GM12878 (cell line): ENCODE data around the gene ADAMTSL2. TPM values are rescaled to one million over a fixed set of nuclear protein-coding genes. Genes with fewer than 3 reads are reported as not detected.

Experiments used
- ATAC-seq: fragments of 200-7000 bp; cut with Tn5 transposase; 3 replicates; pipeline ENCODE4 v1.9.1; 2020; ENCODE audit warnings: mild to moderate bottlenecking, moderate library complexity
- BruUV-seq: library from RNA; stranded (reverse); fragments of 400-500 nt; replicated peaks from 2 replicates; lab custom pipeline; 2021; lab: Mats Ljungman, UMichigan
- CTCF ChIA-PET: fragments of 300-600 bp; sonication (Branson Sonifier 250); formaldehyde crosslinking; extraction: SDS; loops from one replicate; lab custom pipeline; 2021; ENCODE audit warnings: inconsistent platforms; lab: Yijun Ruan, JAX
- POLR2A ChIA-PET: fragments of 350-600 bp; formaldehyde crosslinking; extraction: SDS; loops from one replicate; lab custom pipeline; 2021; ENCODE audit warnings: inconsistent platforms; lab: Charles Lee
- RAD21 ChIA-PET: fragments of 300-600 bp; sonication (Branson Sonifier 250); formaldehyde crosslinking; loops from one replicate; lab custom pipeline; 2023; ENCODE audit warnings: antibody characterized with exemption; ENCODE audit not compliant: unreplicated experiment; lab: Charles Lee
- SMC1A ChIA-PET: fragments of 300-600 bp; sonication (Branson Sonifier 250); formaldehyde crosslinking; loops from one replicate; lab custom pipeline; 2023; ENCODE audit not compliant: unreplicated experiment, uncharacterized antibody; lab: Charles Lee
- DNase-seq: peaks from one replicate; pipeline ENCODE4 v3.0.0-alpha.2; 2011; ENCODE audit warnings: low read depth, low spot score
- FAIRE-seq: peaks from 3 replicates; lab custom pipeline; 2011; peaks lifted over from hg19 to GRCh38; lab: Jason Lieb, UNC
- H2AFZ ChIP-seq: 2 replicates; pipeline ENCODE4 v1.6.0; 2011; ENCODE audit warnings: low read depth, low read length, control low read depth; ENCODE audit not compliant: control insufficient read depth
- H3K27ac ChIP-seq: 2 replicates; pipeline ENCODE4 v1.5.1; 2011; ENCODE audit warnings: control low read depth; ENCODE audit not compliant: control insufficient read depth, insufficient read depth
- H3K27me3 ChIP-seq, 2 experiments: replicated peaks in 1 of 2; 2 replicates each; pipeline versions ENCODE4 v1.6.0 to v1.6.1; 2011; ENCODE audit warnings: low read length in 1 of 2; ENCODE audit not compliant: control insufficient read depth in 2 of 2, insufficient read depth in 2 of 2
- H3K36me3 ChIP-seq, 2 experiments: 2 replicates each; pipeline ENCODE4 v1.5.1; 2011; ENCODE audit warnings: low read length in 1 of 2; ENCODE audit not compliant: control insufficient read depth in 2 of 2, insufficient read depth in 2 of 2
- H3K4me1 ChIP-seq: 2 replicates; pipeline ENCODE4 v1.6.1; 2011; ENCODE audit warnings: mild to moderate bottlenecking, low read length, moderate library complexity, mixed read lengths; ENCODE audit not compliant: control insufficient read depth, insufficient read depth
- H3K4me2 ChIP-seq: 2 replicates; pipeline ENCODE4 v1.6.0; 2011; ENCODE audit warnings: control low read depth; ENCODE audit not compliant: control insufficient read depth, insufficient read depth
- H3K4me3 ChIP-seq: fragments of 200-600 bp; sonication (generic); 2 replicates; pipeline ENCODE4 v1.5.1; 2016
- H3K79me2 ChIP-seq: 2 replicates; pipeline ENCODE4 v1.6.0; 2011; ENCODE audit warnings: low read length; ENCODE audit not compliant: control insufficient read depth, insufficient read depth
- H3K9ac ChIP-seq: 2 replicates; pipeline ENCODE4 v1.8.0; 2011; ENCODE audit warnings: low read length, control low read depth, mixed read lengths; ENCODE audit not compliant: control insufficient read depth, insufficient read depth
- H3K9me3 ChIP-seq: replicated peaks from 3 replicates; pipeline ENCODE4 v1.5.1; 2011; ENCODE audit warnings: mild to moderate bottlenecking, low read length; ENCODE audit not compliant: control insufficient read depth, insufficient read depth
- H4K20me1 ChIP-seq: 2 replicates; pipeline ENCODE4 v1.6.0; 2011; ENCODE audit not compliant: control insufficient read depth, insufficient read depth
- CHD2 ChIP-seq: IDR thresholded peaks from 2 replicates; pipeline ENCODE4 v1.6.1; 2011; ENCODE audit warnings: low read depth, low read length, improper control_type of control experiment, borderline replicate concordance
- EED ChIP-seq: sonication (generic); IDR thresholded peaks from 2 replicates; pipeline ENCODE4 v1.6.1; 2016; ENCODE audit warnings: antibody characterized with exemption, low read depth
- ETV6 ChIP-seq, 2 experiments: fragments of 450-650 bp in 1 of 2; IDR thresholded peaks in 1 of 2; conservative IDR thresholded peaks in 1 of 2; 2 replicates each; pipeline ENCODE4 v1.6.1; 2014; ENCODE audit warnings: antibody characterized with exemption in 1 of 2, borderline replicate concordance in 1 of 2, low read depth in 1 of 2, mild to moderate bottlenecking in 1 of 2, moderate library complexity in 1 of 2
- KDM1A ChIP-seq: fragments of 200-600 bp; sonication (generic); IDR thresholded peaks from 2 replicates; pipeline ENCODE4 v1.6.1; 2016; ENCODE audit warnings: borderline replicate concordance
- NFYB ChIP-seq: IDR thresholded peaks from 2 replicates; pipeline ENCODE4 v1.6.1; 2011; ENCODE audit warnings: low read depth, mild to moderate bottlenecking, low read length, improper control_type of control experiment, moderate library complexity; ENCODE audit not compliant: insufficient read depth
- PAX8 ChIP-seq: fragments of 450-650 bp; IDR thresholded peaks from 2 replicates; pipeline ENCODE4 v1.6.1; 2017; ENCODE audit warnings: mild to moderate bottlenecking, moderate library complexity
- RAD21 ChIP-seq: IDR thresholded peaks from 2 replicates; pipeline ENCODE4 v1.6.1; 2011; ENCODE audit warnings: mild to moderate bottlenecking, low read depth, low read length, moderate library complexity; ENCODE audit not compliant: insufficient read depth
- RB1 ChIP-seq: fragments of 450-650 bp; formaldehyde crosslinking; IDR thresholded peaks from 2 replicates; pipeline ENCODE4 v1.6.1; 2017; ENCODE audit warnings: mild to moderate bottlenecking, borderline replicate concordance
- TCF12 ChIP-seq: IDR thresholded peaks from 2 replicates; pipeline ENCODE4 v1.6.1; 2011; ENCODE audit warnings: low read depth, mild to moderate bottlenecking, low read length
- ZBED1 ChIP-seq: IDR thresholded peaks from 2 replicates; pipeline ENCODE4 v1.6.1; 2016; ENCODE audit warnings: borderline replicate concordance
- WGBS: methylation state at CpG from one replicate; pipeline ENCODE4 v1.1.6; 2016; ENCODE audit warnings: low lambda C conversion rate; ENCODE audit not compliant: insufficient replicate concordance, insufficient coverage; ENCODE audit errors: missing lambda C conversion rate; 5-methylcytosine and 5-hydroxymethylcytosine counted together
- in situ Hi-C: fragments of 300-500 bp; cut with MboI; formaldehyde crosslinking; loops from 9 replicates; pipeline ENCODE4 v1.14.3; 2018; ENCODE audit warnings: mixed read lengths
- intact Hi-C: fragments of 100-400 bp; cut with micrococcal nuclease; formaldehyde crosslinking; loops from one replicate; pipeline ENCODE4 v1.14.2; 2022; ENCODE audit not compliant: unreplicated experiment
- polyA plus RNA-seq, 11 experiments: library from polyadenylated mRNA; depleted of rRNA in 4 of 11; unstranded in 6 of 11; stranded (reverse) in 5 of 11; fragments of >200 nt; fragmentation: Nextera tagmentation in 4 of 11; fragmentation: Illumina TruSeq in 1 of 11; extraction: Ambion mirVana in 4 of 11; extraction: Trizol in 1 of 11; gene quantifications; 1 replicate in 1 of 11; 2 replicates in 10 of 11; pipeline versions ENCODE4 v1.2.1 to v1.2.3, GENCODE V29; 2011 to 2016; ENCODE audit warnings: inconsistent platforms in 2 of 11, missing spikeins in 2 of 11, low read depth in 1 of 11
- total RNA-seq, 4 experiments: library from RNA; depleted of rRNA in 3 of 4; stranded (reverse); fragments of >200 nt in 3 of 4; fragmentation: Illumina TruSeq in 1 of 4; extraction: Trizol in 1 of 4; gene quantifications; 2 replicates each; pipeline versions ENCODE4 v1.2.1 to v1.2.3, GENCODE V29; 2013 to 2021
- TF ChIP-seq, protein P1 (sequence below): fragments of 450-650 bp; formaldehyde crosslinking; IDR thresholded peaks from 2 replicates; pipeline ENCODE4 v1.5.0; 2022; ENCODE audit warnings: mild to moderate bottlenecking, missing genetic modification characterization
- TF ChIP-seq, protein P2 (sequence below): fragments of 150-350 bp; IDR thresholded peaks from 2 replicates; pipeline ENCODE4 v1.6.1; 2016; ENCODE audit warnings: low read depth, low read length

ADAMTSL2 gene
- total and polyA plus RNA-seq, 10 of the 15 experiments (the other 5 are each of a cell fraction or from before 2014, with no cell fraction given), result 0.07 TPM; not detected in 9

DNA sequence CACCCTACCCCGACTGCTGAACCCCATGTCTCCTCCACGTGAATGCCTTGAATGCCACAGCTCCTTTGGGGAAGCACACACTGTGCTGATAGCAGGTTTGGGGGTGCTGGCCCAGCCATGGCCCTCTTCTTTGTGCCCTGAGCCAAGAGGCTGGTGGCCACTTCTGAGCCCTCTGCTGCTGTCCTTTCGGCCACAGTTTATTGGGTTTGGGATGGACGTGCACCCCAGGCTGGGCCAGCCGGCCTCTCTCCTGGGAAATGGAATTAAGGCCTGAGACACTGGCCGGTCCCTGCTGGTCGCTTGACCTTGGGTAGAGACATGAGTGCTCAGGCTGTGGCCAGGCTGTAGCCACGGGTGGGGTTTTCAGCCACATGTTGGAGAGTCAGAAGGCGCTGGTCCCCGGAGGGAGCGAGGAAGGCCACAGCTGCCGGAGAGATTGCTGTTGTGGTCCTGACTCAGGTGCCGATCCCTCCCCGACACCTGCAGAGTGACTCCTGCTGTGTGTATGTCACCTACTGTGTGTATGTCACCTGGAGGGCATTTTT is 48.1 kb downstream of the ADAMTSL2 start:
- WGBS, result 33% methylated on average over 14 of the region's 14 CpGs
- SMC1A ChIA-PET, result no interaction called here

More for the DNA sequence above, 48.1 kb downstream of the ADAMTSL2 start:
- no peak overlapping the region for H2AFZ ChIP-seq
- H3K4me1 ChIP-seq, result no peaks in the 10 kb centered on the region
- H3K27me3 ChIP-seq, result peaks cover 27 to 37% of the 10 kb centered on the region in 2 experiments
- POLR2A ChIA-PET, result no interaction called here
- TF ChIP-seq NFYB (no peak), KDM1A (no peak), ZBED1 (no peak), RAD21 (no peak), TCF12 (no peak), CHD2 (no peak), ETV6 (conservative IDR thresholded peaks at IDR 0.05 in 1 of 2, IDR thresholded peaks at IDR 0.05 in 1 of 2; ENCODE audit: borderline replicate concordance in 1 of 2, low read depth in 1 of 2) (no peak), RB1 (no peak), PAX8 (no peak), EED (no peak)
- TF ChIP-seq, protein P1, sequence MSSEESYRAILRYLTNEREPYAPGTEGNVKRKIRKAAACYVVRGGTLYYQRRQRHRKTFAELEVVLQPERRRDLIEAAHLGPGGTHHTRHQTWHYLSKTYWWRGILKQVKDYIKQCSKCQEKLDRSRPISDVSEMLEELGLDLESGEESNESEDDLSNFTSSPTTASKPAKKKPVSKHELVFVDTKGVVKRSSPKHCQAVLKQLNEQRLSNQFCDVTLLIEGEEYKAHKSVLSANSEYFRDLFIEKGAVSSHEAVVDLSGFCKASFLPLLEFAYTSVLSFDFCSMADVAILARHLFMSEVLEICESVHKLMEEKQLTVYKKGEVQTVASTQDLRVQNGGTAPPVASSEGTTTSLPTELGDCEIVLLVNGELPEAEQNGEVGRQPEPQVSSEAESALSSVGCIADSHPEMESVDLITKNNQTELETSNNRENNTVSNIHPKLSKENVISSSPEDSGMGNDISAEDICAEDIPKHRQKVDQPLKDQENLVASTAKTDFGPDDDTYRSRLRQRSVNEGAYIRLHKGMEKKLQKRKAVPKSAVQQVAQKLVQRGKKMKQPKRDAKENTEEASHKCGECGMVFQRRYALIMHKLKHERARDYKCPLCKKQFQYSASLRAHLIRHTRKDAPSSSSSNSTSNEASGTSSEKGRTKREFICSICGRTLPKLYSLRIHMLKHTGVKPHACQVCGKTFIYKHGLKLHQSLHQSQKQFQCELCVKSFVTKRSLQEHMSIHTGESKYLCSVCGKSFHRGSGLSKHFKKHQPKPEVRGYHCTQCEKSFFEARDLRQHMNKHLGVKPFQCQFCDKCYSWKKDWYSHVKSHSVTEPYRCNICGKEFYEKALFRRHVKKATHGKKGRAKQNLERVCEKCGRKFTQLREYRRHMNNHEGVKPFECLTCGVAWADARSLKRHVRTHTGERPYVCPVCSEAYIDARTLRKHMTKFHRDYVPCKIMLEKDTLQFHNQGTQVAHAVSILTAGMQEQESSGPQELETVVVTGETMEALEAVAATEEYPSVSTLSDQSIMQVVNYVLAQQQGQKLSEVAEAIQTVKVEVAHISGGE (CRISPR knock-in tag), result no peak
- TF ChIP-seq, protein P2, sequence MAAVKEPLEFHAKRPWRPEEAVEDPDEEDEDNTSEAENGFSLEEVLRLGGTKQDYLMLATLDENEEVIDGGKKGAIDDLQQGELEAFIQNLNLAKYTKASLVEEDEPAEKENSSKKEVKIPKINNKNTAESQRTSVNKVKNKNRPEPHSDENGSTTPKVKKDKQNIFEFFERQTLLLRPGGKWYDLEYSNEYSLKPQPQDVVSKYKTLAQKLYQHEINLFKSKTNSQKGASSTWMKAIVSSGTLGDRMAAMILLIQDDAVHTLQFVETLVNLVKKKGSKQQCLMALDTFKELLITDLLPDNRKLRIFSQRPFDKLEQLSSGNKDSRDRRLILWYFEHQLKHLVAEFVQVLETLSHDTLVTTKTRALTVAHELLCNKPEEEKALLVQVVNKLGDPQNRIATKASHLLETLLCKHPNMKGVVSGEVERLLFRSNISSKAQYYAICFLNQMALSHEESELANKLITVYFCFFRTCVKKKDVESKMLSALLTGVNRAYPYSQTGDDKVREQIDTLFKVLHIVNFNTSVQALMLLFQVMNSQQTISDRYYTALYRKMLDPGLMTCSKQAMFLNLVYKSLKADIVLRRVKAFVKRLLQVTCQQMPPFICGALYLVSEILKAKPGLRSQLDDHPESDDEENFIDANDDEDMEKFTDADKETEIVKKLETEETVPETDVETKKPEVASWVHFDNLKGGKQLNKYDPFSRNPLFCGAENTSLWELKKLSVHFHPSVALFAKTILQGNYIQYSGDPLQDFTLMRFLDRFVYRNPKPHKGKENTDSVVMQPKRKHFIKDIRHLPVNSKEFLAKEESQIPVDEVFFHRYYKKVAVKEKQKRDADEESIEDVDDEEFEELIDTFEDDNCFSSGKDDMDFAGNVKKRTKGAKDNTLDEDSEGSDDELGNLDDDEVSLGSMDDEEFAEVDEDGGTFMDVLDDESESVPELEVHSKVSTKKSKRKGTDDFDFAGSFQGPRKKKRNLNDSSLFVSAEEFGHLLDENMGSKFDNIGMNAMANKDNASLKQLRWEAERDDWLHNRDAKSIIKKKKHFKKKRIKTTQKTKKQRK, result no peak
- ATAC-seq (no peak), FAIRE-seq (no peak), DNase-seq (no peak)
- no peaks in the 10 kb centered on the region; the same call in 2 of the 3 replicates for H3K9me3 ChIP-seq
- H3K27ac ChIP-seq, result no peak overlapping the region
- intact Hi-C loops, result loop anchor here (10.0 kb wide), 1 partner anchor 142 kb away; no protein-coding TSS in a partner anchor
- in situ Hi-C loops, result no loop called here
- BruUV-seq, result no TSS peak
- no peak overlapping the region for H3K9ac ChIP-seq
- no peak overlapping the region for H3K4me3 ChIP-seq
- H3K36me3 ChIP-seq, result no peaks in the 10 kb centered on the region
- H4K20me1 ChIP-seq, result no peaks in the 10 kb centered on the region
- RAD21 ChIA-PET, result no interaction called here
- H3K79me2 ChIP-seq, result no peaks in the 10 kb centered on the region
- no peak overlapping the region for H3K4me2 ChIP-seq
- CTCF ChIA-PET, result interaction anchor here (1.3 kb wide), 1 partner anchor 42 kb away, joined by 3 read pairs; no protein-coding TSS in a partner anchor
